NK-92 (cell line): ENCODE data around the gene CLCNKB.

ENCODE experiments used
- DNase-seq: peaks from one replicate; lab custom pipeline; 2025; ENCODE audit not compliant: unreplicated experiment; lab: John Stamatoyannopoulos, UW

Gene CLCNKB

DNA sequence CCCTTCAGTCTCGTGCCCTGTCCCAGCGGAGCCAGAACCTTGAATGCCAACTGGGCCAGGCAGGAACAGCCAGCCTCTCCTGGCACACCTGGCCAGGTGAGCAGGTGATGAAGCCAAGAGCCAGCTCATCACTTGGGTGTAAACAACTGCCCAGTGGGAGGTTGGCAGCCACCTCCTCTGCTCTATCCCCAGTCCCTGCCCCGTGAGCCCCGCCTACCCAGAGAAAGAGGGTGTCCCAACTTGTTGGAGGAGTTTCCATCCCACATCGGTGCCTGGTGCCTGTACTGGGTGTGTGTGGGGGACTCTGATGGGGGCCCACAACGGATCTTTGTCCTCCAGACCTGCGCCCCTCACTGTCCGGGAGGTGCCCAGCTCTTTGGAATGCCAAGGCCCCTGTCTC lies 47.7 kb downstream of the CLCNKB start:
- no peak for DNase-seq

GRCh38 chr1:16092097-16092922 lies 48.7 kb downstream of the CLCNKB start:
- no peak for DNase-seq

DNA sequence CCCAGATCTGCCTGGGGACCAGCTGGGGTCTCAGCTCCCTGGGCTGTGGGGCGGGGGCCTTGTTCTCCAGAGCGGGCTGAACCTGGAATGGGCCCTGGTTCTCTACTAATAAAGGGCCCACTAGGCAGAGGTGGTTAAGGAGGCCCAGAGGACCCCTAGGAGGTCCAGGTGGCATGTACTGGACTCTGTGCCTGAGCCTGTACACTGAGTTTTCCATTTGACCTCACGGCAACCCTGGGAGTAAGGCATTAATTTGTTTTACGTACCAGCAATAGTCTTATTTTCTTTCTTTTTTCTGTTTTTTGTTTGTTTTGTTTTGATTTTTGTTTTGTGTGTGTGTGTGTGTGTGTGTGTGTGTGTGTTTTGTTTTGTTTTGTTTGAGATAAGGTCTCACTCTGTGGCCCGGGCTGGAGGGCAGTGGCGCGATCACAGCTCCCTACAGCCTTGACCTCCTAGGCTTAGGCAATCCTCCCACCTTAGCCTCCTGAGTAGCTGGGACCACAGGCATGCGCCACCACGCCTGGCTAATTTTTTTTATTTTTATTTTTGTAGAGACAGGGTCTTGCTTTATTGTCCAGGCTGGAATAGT lies 49.4 kb downstream of the CLCNKB start:
- DNase-seq, result no peak

DNA sequence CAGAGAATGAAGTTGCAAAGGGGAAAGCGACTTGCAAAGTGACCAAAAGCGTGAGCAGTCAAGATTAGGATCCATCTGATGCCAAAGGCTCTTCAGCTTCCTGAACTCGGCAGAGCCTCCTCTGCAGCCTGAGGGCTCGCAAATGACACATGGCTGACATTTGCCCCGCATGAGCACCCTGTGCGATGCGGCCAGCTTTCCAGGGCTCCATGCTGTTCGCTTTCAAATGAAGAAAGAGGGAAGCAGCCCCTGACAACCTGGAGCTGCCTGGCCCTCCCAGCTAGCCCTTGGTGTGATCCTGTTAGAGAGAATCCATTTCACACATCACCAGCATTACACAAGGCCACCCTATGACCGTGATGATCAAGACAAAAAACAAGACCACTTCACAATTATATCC lies 50.0 kb downstream of the CLCNKB start:
- DNase-seq, result no peak

DNA sequence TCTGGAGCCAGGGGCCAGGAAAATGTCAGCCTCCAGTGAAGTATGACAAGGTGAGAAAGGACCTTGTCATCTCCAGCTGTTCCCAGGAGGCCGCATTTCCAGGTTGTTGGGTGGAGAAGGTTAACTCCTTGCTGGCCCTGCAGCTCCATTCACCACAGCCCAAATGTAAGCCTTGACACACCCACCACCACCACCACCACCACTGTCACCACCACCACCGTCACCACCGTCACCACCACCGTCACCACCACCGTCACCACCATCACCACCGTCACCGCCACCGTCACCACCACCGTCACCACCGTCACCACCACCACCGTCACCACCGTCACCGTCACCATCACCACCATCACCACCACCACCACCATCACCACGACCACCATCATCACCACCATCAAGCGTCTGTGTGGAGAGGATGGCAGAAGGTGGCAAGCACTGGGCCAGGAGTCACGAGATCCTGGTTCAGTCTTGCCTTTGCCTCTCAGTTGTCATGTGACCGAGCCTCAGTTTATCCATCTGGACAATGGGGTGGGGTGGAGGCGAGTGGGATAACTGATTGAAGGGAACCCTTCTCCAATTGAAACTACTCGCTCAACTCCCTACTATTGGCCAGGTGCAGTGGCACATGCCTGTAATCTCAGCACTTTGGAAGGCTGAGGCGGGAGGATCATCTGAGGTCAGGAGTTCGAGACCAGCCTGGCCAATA lies 51.0 kb downstream of the CLCNKB start:
- DNase-seq, result no peak

DNA sequence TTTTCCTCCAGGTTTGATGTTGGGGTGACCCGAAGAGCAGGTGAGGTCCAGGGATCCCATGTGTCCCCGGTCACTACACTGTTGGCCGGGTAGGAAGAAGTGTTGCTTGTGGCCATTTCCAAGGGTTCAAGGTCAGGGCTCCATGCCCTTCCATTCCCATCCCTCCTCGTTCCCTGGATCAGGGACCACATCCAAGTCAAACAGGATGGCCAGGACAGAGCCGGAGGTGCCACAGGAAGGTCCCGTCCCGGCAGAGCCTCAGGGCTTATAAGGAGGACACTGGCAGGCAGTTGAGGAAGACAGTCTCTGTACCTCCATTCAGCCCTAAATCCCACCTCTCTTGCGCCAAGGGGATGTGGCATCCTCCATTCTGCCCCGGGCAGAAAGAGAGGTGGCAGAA lies 51.9 kb downstream of the CLCNKB start:
- DNase-seq, result no peak

DNA sequence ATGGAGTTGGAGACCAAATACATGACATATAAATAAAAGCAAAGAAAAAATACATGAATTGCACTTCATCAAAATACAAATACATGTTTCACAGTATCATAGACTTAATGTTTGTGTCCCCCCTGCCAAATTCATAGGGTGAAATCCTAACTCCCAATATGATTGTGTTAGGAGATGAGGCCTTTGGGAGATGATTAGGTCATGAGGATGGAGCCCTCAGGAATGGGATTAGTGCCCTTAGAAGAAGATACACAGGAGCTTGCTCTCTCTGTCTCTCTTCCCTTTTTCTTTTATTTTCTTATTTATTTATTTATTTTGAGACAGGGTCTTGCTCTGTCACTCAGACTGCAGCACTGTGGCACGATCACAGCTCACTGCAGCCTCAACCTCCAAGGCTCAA lies 55.8 kb downstream of the CLCNKB start:
- DNase-seq, result no peak

DNA sequence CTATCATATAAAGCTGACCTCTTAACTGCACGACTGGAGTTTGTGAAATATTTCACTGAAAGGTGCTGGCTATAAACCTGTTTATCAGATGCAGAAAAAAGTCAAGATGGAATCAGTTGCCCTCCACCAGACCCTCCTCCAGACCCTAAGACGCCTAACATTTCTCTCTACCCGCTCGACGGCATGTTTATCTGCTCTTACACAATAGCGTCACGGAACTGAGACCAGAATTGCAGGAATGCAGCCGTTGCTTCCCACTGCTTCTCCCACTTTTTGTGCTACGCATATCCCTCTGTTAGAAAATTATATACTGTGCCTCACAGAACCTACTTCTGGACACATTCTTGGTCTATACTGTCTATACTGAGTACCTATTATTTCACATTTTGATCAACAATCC lies 58.0 kb downstream of the CLCNKB start:
- DNase-seq, result no peak
